ENCODE measurements around the gene EIF2A. TPM values are rescaled to one million over a fixed set of nuclear protein-coding genes. Genes with fewer than 3 reads are reported as not detected.

Gene EIF2A
- total RNA-seq, 1 donor from 2014 or later, result 272 TPM

Other genes starting within 250 kb of the EIF2A start
- 7.0 and 7.4 TPM in 2 replicates for gene TSC22D2, start 138.5 kb upstream of the EIF2A start, total RNA-seq
- 169 and 248 TPM in 2 replicates for gene SERP1, start 291 bp upstream of the EIF2A start, total RNA-seq
- gene SELENOT, start 56.5 kb downstream of the EIF2A start, total RNA-seq, result 151 and 153 TPM in 2 replicates
- not detected in 2 replicates for gene ERICH6, start 157.1 kb downstream of the EIF2A start, total RNA-seq
- 26.9 and 31.2 TPM in 2 replicates for gene SIAH2, start 216.4 kb downstream of the EIF2A start, total RNA-seq

Measured in dermis blood vessel endothelial cell (primary cell).